ACC112 (cell line): ENCODE data around the gene NBPF11.
"Not testable (repeated sequence)": the region's sequence is repeated elsewhere in the genome, so short reads cannot be mapped to it uniquely, and the experiment has no call there.

Experiments used
- H2AFZ ChIP-seq: fragments of 200-600 bp; sonication (generic); one replicate; pipeline ENCODE4 v1.6.0; 2017; ENCODE audit warnings: antibody characterized with exemption, low read length; ENCODE audit not compliant: unreplicated experiment
- H3K27ac ChIP-seq: fragments of 200-600 bp; sonication (generic); 2 replicates; pipeline ENCODE4 v1.5.1; 2014; ENCODE audit warnings: low read depth, mild to moderate bottlenecking, antibody characterized with exemption, low read length, moderate library complexity
- H3K27me3 ChIP-seq: fragments of 200-600 bp; sonication (generic); 2 replicates; pipeline ENCODE4 v1.6.1; 2014; ENCODE audit warnings: mild to moderate bottlenecking, antibody characterized with exemption, low read length, moderate library complexity, mixed read lengths; ENCODE audit not compliant: insufficient read depth
- H3K36me3 ChIP-seq: fragments of 200-600 bp; sonication (generic); 2 replicates; pipeline ENCODE4 v1.6.1; 2016; ENCODE audit warnings: mild to moderate bottlenecking, antibody characterized with exemption, low read length, moderate library complexity, mixed read lengths; ENCODE audit not compliant: insufficient read depth
- H3K4me1 ChIP-seq: fragments of 200-600 bp; sonication (generic); one replicate; pipeline ENCODE4 v1.6.1; 2016; ENCODE audit warnings: low read length, mixed read lengths; ENCODE audit not compliant: insufficient read depth, unreplicated experiment, control insufficient read depth
- H3K4me3 ChIP-seq: fragments of 200-600 bp; sonication (generic); 2 replicates; pipeline ENCODE4 v1.5.1; 2014; ENCODE audit warnings: mild to moderate bottlenecking, low read depth, low read length
- H3K79me2 ChIP-seq: fragments of 200-600 bp; sonication (generic); one replicate; pipeline ENCODE4 v1.6.0; 2016; ENCODE audit warnings: low read length; ENCODE audit not compliant: control insufficient read depth, unreplicated experiment, insufficient read depth

Gene NBPF11, protein sequence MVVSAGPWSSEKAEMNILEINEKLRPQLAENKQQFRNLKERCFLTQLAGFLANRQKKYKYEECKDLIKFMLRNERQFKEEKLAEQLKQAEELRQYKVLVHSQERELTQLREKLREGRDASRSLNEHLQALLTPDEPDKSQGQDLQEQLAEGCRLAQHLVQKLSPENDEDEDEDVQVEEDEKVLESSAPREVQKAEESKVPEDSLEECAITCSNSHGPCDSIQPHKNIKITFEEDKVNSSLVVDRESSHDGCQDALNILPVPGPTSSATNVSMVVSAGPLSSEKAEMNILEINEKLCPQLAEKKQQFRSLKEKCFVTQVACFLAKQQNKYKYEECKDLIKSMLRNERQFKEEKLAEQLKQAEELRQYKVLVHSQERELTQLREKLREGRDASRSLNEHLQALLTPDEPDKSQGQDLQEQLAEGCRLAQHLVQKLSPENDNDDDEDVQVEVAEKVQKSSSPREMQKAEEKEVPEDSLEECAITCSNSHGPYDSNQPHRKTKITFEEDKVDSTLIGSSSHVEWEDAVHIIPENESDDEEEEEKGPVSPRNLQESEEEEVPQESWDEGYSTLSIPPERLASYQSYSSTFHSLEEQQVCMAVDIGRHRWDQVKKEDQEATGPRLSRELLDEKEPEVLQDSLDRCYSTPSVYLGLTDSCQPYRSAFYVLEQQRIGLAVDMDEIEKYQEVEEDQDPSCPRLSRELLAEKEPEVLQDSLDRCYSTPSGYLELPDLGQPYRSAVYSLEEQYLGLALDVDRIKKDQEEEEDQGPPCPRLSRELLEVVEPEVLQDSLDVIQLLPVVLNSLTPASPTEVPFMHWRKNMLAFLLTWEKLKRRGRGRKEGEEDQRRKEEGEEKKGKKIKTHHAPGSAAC

DNA sequence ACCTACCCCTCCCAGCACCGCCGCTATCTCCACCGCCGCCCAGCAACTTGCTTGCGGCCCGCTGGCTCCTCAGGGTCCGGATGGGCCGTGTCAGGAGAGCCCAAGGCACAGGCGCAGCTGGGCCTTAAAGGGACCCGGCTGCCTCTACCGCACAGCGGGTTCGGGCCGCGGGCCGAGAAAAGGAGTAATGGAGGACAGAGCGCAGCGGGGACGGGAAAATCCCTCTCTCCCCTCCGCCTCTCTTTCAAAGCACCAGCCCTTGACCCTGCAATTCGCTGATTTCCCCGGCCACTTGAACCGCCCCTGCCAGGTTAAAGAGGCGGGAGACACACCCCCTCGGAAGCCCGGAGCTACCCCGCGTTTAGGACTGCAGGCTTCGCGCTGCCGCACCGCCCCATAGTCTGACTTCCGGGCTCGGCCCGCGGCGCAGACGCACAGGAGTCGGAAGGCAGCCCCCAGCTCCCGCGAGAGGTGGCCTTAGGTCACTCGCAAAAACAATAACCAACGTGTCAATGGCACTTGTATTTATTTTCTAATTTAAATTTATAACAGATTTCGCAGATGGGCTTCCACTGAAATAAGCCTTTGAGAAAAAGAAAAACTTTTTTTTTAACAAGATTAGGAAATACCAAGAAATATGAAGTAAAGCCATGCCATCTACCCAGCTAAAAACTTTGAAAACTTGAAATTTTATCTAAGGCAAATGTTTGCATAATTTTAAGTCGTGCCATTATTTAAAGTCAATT, at the start of gene NBPF11:
TSS of gene NBPF11 (minus strand) at position 371 of the 746 bp plus-strand sequence. CDS start 25,278 bp downstream, outside the sequence.
- not testable (repeated sequence) for H3K27me3 ChIP-seq, H3K4me1 ChIP-seq, H2AFZ ChIP-seq, H3K27ac ChIP-seq, H3K36me3 ChIP-seq, H3K79me2 ChIP-seq
- peak within 1 kb of the TSS; percentile 85 for H3K4me3 ChIP-seq

DNA sequence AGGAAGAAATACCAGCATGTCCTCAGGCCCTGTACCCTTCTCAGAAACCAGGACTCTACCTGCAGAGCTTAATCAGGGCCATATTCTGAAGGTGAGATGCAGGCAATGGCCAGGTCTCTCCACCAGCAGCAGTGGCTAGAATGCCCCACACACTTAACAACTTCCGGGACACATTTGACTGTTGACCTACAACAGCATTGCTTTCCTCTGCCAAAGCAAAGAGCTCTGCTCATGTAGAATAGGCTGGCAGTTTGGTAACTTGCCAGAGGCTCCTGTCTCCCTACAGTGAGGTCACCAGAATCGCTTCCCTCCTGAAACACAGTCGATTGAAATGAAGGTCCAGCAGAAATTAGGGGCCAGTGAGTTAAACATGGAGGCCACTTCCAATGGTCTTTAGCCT, 45.3 kb upstream of the NBPF11 start:
- not testable (repeated sequence) for H3K36me3 ChIP-seq, H3K27me3 ChIP-seq, H2AFZ ChIP-seq, H3K4me1 ChIP-seq, H3K79me2 ChIP-seq, H3K4me3 ChIP-seq, H3K27ac ChIP-seq

DNA sequence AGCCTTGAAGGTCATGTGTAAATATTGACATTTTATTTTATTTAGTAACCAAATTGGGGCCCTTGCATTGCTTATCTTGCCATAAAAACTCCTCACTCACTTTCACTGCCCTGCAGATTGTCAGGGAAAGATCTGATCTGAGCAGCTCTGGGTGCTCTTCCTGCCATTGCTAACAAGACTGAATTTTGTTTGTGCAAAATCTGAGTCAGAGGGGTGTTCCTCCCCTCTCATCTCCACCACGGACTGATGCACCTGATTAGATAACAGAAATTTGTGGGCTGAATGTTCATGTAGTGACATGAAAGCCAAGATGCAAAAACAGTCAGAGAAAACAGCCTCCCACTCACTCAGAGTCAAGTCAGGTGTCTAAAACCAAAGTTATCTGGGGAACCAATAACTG, 44.9 kb upstream of the NBPF11 start:
- not testable (repeated sequence) for H3K27me3 ChIP-seq, H3K4me3 ChIP-seq, H3K27ac ChIP-seq, H3K36me3 ChIP-seq, H3K4me1 ChIP-seq, H2AFZ ChIP-seq, H3K79me2 ChIP-seq

DNA sequence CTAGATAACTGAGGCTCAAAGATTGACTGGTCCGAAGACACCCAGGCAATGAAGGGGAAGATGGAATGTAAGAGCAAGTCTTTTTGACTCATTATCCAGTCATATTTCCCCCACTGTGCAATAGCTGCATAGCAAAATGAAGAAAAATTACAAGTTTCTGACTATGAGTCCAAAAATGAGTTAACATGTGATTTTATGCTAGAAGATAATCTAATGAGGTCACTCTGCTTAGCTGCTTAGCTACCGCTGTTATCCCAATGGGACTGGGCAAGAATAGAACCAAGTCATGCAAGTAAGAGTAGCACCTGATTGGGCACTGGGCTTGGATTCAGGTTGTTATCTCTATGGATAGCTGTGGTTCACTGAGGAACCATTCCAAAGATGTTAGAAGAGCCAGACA, 43.0 kb upstream of the NBPF11 start:
- not testable (repeated sequence) for H3K27me3 ChIP-seq, H3K36me3 ChIP-seq

DNA sequence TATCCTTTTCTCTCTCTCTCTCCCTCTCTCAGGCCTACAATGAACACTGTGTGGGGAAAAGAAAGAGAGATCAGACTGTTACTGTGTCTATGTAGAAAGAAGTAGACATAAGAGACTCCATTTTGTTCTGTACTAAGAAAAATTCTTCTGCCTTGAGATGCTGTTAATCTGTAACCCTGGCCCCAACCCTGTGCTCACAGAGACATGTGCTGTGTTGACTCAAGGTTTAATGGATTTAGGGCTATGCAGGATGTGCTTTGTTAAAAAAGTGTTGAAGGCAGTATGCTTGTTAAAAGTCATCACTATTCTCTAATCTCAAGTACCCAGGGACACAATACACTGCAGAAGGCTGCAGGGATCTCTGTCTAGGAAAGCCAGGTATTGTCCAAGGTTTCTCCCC, 36.7 kb upstream of the NBPF11 start:
- H3K79me2 ChIP-seq, H3K4me1 ChIP-seq, H3K27me3 ChIP-seq, H3K4me3 ChIP-seq, H2AFZ ChIP-seq, H3K27ac ChIP-seq, H3K36me3 ChIP-seq: not testable (repeated sequence)

More for the DNA sequence above, 43.0 kb upstream of the NBPF11 start:
- not testable (repeated sequence) for H3K4me1 ChIP-seq, H3K27ac ChIP-seq, H3K79me2 ChIP-seq, H3K4me3 ChIP-seq, H2AFZ ChIP-seq

DNA sequence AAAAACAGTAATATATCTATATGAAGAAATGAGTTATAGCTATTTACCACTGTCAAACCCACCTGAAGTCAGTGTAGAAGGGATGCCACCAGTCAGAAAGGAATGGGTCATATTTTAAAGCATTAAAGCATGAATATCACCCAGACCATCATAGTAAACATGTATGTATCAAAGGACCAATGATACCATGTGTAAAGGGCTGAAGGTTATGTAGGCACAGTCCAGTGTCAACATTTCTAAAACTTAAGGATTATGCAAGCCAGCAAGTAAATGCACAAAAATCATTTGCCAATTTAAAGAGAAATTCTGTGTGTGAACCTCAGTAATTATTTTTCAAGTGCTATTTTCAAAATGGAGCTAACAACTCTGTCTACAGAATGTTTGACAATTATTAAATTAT, 26.6 kb upstream of the NBPF11 start:
- H3K4me3 ChIP-seq, H3K79me2 ChIP-seq, H2AFZ ChIP-seq, H3K36me3 ChIP-seq, H3K27me3 ChIP-seq, H3K27ac ChIP-seq, H3K4me1 ChIP-seq: not testable (repeated sequence)

DNA sequence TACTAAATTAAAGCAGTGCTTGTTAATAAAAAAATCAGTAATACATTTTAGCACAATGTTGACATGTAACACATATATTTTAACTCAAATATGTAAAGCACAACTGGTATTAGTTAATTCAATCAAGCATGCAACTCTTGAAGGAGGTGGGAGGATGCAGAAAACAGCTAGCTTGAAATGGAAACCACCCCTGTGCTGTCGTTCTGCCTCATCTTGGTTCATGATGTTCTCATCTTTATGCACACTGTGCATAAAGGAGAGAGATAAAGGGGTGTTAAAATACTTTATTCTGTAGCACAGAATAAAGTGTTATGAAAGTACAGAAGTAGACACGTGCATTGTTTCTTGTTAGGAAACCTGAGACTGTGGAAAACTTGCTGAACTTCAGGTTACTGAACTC, 23.3 kb upstream of the NBPF11 start:
- H3K27me3 ChIP-seq, H3K79me2 ChIP-seq, H3K36me3 ChIP-seq, H3K4me3 ChIP-seq, H3K27ac ChIP-seq, H2AFZ ChIP-seq, H3K4me1 ChIP-seq: not testable (repeated sequence)

DNA sequence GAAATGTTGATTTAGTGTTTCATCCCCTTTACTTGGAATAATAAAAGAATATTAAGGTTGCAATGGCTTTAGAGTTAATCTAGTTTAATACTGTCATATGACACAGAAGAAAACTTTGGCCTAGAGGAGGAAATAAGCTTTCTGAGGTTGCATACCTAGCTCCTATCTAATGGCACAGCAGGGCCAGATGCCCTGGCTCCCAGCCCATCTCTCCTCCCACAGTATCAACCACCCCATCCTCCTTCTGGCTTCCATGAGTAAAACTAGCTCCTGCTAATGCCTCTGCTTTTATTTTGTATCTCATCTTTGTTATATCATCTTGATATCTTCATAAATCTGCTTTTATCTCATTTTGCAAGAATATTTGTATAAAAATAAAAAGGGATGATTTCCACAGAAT, 19.9 kb upstream of the NBPF11 start:
- not testable (repeated sequence) for H2AFZ ChIP-seq, H3K27ac ChIP-seq, H3K36me3 ChIP-seq, H3K27me3 ChIP-seq, H3K4me1 ChIP-seq, H3K79me2 ChIP-seq, H3K4me3 ChIP-seq

DNA sequence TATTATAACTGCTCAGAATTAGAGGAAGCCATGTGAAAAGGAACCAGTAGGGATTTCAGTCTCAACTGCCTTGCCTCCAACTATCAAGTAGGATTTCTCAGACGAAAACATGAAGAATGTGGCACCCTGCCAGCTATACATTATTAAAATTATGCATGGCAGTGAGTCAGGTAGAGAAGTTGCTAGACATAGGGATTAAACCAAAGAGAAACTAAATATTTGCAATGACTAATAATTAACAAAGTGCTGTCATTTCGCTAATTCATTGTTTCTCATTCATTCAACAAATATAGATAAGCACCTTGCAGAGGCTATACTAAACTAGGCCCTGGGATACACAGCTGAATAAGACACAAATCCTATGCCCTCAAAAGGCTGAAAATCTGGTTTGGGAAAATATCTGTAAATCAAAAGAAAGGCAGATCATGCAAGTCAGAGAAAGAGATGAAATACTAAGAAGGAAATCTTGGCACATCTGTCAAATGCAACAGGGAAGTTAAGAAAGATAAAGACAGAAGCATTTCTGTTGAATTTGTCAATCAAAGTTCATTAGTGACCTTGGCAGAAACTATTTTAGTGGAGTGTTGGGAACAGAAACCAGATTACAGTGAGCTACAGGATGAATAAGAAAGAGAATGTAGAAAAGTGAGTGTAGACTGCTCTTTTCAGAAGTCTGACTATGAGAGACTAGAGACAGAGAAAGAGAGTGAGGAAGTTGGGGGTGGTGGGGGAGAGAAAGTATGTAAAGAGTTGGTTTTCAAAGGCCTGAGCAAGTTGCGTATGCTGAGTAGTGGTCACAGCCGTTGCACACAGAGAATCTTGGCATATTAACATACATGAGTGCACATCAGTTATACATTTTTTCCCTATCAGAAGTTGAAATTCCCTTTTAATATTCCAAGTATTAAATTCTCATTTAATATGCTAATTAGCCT, 14.7 kb upstream of the NBPF11 start:
- no peaks in the 10 kb centered on the region for H3K4me1 ChIP-seq
- H3K36me3 ChIP-seq, result no peaks in the 10 kb centered on the region
- no peak overlapping the region for H3K27ac ChIP-seq
- no peaks in the 10 kb centered on the region for H3K79me2 ChIP-seq
- H2AFZ ChIP-seq, result no peak overlapping the region
- H3K4me3 ChIP-seq, result no peak overlapping the region
- peaks cover 53% of the 10 kb centered on the region for H3K27me3 ChIP-seq

DNA sequence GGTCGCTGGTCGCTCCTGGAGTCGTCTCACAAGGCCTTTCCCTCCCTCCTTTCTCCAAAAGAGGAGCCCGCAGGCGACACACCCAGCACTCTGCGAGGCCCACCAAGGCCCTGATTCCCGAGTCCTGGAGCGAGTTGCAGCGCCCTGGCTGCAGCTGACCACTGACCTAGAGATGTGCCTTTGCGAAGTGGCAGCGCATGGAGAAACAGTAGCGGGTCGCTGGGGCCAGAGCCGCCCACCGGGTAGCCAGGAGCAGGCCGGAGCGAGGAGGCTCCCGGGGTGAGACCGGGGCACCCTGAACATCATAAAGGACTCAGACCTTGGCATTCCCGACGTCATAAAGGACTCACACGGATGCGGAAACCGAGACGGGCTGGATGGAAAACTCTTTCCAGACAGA, 10.3 kb upstream of the NBPF11 start:
- Histone ChIP-seq H3K4me3 (no peak overlapping the region), H2AFZ (no peak overlapping the region), H3K27me3 (peaks cover 93% of the 10 kb centered on the region), H3K4me1 (no peaks in the 10 kb centered on the region), H3K79me2 (no peaks in the 10 kb centered on the region), H3K36me3 (no peaks in the 10 kb centered on the region), H3K27ac (no peak overlapping the region)
